Subcutaneous abdominal adipose tissue (tissue), 5 donors: Measurements from ENCODE around the gene TGM4.

Source experiments
- H3K27ac ChIP-seq: one replicate; pipeline ENCODE4 v1.7.0; 2013; ENCODE audit warnings: low read depth, mild to moderate bottlenecking, inconsistent platforms, low read length, moderate library complexity
- H3K27me3 ChIP-seq, 5 donors: one replicate each; pipeline ENCODE4 v1.7.0; 2013; ENCODE audit warnings: low read length in 5 of 5, inconsistent platforms in 1 of 5; ENCODE audit not compliant: control insufficient read depth in 5 of 5, insufficient read depth in 4 of 5
- H3K36me3 ChIP-seq, 5 donors: one replicate each; pipeline ENCODE4 v1.7.0; 2013; ENCODE audit warnings: low read length in 5 of 5; ENCODE audit not compliant: control insufficient read depth in 5 of 5, insufficient read depth in 5 of 5
- H3K4me1 ChIP-seq, 5 donors: one replicate each; pipeline ENCODE4 v1.7.0; 2013; ENCODE audit warnings: low read length in 5 of 5, mild to moderate bottlenecking in 3 of 5, moderate library complexity in 1 of 5; ENCODE audit not compliant: control insufficient read depth in 5 of 5, insufficient read depth in 5 of 5
- H3K4me3 ChIP-seq, 5 donors: one replicate each; pipeline ENCODE4 v1.7.0; 2013; ENCODE audit warnings: low read length in 5 of 5, low read depth in 1 of 5
- H3K9ac ChIP-seq, 5 donors: one replicate each; pipeline ENCODE4 v1.7.0; 2013; ENCODE audit warnings: low read length in 5 of 5, mild to moderate bottlenecking in 4 of 5, moderate library complexity in 3 of 5
- H3K9me3 ChIP-seq, 5 donors: one replicate each; pipeline ENCODE4 v1.7.0; 2013; ENCODE audit warnings: low read length in 5 of 5; ENCODE audit not compliant: control insufficient read depth in 5 of 5
- donor health status: healthy.
- donor health status: healthy.
- donor health status: healthy.
- donor health status: healthy.
- donor health status: healthy.

Gene TGM4

GRCh38 chr3:44877333-44877732 is 2.9 kb downstream of the TGM4 start:
- Histone ChIP-seq H3K27ac (no peak overlapping the region), H3K36me3 (no peaks in the 10 kb centered on the region), H3K27me3 (no peaks in the 10 kb centered on the region), H3K4me1 (no peaks in the 10 kb centered on the region), H3K9me3 (no peaks in the 10 kb centered on the region), H3K4me3 (no peak overlapping the region), H3K9ac (no peak overlapping the region)

DNA sequence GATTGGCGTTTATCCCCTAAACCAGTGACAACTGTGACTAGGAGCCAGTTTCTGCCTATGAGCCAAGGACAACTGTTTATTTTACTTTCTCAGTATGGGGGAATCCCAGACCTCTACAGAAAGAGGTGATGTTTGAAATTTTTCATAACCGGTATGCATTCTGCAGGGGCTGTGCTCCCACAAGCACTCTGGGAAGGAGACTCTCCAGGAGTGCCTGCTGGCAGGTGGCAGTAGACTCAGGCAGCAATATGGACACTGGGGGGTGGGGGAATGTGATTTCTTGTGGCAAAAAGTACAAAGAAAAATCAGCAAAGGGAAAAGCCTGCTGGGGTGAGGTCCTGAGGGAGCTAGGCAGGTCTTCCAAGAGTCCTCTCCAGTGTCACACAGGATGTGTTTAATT is 5.9 kb downstream of the TGM4 start:
- H3K4me1 ChIP-seq: peaks cover 0 to 3% (median 0%) of the 10 kb centered on the region in 5 donors
- H3K27ac ChIP-seq: no peak overlapping the region
- no peak overlapping the region for H3K4me3 ChIP-seq
- no peaks in the 10 kb centered on the region for H3K36me3 ChIP-seq
- H3K9ac ChIP-seq: no peak overlapping the region
- H3K27me3 ChIP-seq: peaks cover 0 to 7% (median 0%) of the 10 kb centered on the region in 5 donors
- H3K9me3 ChIP-seq: no peaks in the 10 kb centered on the region

DNA sequence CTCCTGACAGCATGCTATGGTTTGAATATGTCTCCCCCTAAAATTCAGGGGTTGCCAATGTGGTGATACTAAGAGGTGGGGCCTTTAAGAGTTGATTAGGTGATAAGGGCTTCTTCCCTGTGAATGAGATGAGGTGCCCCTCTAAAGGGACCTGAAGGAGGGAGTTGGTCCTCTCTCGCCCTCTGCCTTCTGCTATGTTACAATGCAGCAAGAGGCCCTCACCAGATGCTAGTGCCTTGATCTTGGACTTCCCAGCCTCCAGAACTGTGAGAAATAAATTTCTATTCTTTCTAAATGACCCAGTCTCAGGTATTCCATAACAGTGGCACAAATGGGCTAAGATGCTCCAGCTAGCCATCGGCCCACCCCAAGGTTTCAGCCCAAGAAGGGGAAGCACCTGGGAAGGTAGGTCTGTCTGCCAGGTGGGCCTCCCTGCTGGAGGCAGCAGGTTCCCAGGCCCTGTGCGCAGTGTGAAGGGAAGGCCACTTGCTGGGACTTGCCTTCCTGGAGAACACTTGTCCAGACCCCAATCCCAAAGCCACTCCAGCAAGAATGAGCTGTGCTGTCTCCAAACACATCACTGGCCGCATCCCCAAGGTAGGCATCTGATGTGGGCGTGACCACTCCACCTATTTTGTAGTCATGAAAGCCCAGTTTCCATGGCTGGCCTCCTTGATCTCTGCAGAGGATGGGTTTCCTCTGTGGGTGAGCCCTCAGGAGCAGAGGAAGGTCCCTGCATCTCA is 9.0 kb downstream of the TGM4 start:
- Histone ChIP-seq H3K9ac (no peak overlapping the region), H3K9me3 (no peaks in the 10 kb centered on the region), H3K27me3 (peaks cover 0 to 14% (median 3%) of the 10 kb centered on the region in 5 donors), H3K4me3 (no peak overlapping the region), H3K36me3 (no peaks in the 10 kb centered on the region), H3K4me1 (peaks cover 0 to 3% (median 0%) of the 10 kb centered on the region in 5 donors), H3K27ac (no peak overlapping the region)

- no peak overlapping the region for H3K9ac ChIP-seq
- peaks cover 0 to 3% (median 0%) of the 10 kb centered on the region in 5 donors for H3K4me1 ChIP-seq
- H3K27ac ChIP-seq: no peak overlapping the region
- peaks cover 0 to 14% (median 3%) of the 10 kb centered on the region in 5 donors for H3K27me3 ChIP-seq
- H3K36me3 ChIP-seq: no peaks in the 10 kb centered on the region
- H3K9me3 ChIP-seq: no peaks in the 10 kb centered on the region
- no peak overlapping the region for H3K4me3 ChIP-seq
These were observed 9.6 kb downstream of the TGM4 start for GRCh38 chr3:44883999-44884431.

DNA sequence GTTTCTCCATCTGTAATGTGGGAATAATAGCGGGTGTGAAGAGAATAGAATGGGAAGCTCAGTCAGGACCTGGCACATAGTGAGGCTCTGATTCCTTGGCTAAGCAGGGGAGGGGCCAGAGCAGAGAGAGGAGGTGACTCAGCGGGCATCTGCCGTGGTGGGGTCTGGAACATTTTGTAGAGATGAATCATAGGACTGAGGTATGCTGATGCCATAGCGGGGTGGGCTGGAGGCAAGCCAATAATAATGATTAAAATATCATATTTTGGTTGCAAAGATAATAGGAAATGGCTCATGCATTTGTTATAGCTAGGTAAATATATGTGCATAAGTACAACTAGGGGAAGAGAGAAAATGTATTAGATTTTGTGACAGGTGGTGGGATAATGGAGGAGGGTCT is 11.2 kb downstream of the TGM4 start:
- Histone ChIP-seq H3K27me3 (peaks cover 0 to 14% (median 3%) of the 10 kb centered on the region in 5 donors), H3K27ac (no peak overlapping the region), H3K9me3 (no peaks in the 10 kb centered on the region), H3K4me1 (peaks cover 0 to 3% (median 0%) of the 10 kb centered on the region in 5 donors), H3K9ac (no peak overlapping the region), H3K36me3 (no peaks in the 10 kb centered on the region), H3K4me3 (no peak overlapping the region)

DNA sequence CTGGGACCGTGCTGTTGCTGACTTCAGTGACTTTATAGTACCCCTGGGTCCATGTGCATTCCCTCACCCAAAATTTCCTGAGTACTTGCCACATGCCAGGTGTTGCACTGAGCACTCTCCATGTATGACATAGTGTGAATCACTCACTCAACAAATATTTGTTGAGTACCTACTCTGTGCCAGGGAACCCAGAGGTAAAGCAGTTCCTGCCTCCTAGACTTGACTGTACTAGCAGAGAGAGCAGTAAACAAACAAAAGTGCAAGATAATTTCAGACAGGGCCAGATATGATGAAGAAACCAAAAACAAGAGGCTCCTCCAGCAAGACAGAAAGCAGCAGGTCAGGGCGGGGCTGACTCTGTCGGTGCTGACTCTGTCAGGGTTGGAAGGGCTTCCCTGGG is 12.2 kb downstream of the TGM4 start:
- H3K9ac ChIP-seq: no peak overlapping the region
- H3K27ac ChIP-seq: no peak overlapping the region
- peaks cover 0 to 3% (median 0%) of the 10 kb centered on the region in 5 donors for H3K4me1 ChIP-seq
- no peaks in the 10 kb centered on the region for H3K9me3 ChIP-seq
- no peak overlapping the region for H3K4me3 ChIP-seq
- H3K27me3 ChIP-seq: peaks cover 0 to 14% (median 3%) of the 10 kb centered on the region in 5 donors
- H3K36me3 ChIP-seq: no peaks in the 10 kb centered on the region

DNA sequence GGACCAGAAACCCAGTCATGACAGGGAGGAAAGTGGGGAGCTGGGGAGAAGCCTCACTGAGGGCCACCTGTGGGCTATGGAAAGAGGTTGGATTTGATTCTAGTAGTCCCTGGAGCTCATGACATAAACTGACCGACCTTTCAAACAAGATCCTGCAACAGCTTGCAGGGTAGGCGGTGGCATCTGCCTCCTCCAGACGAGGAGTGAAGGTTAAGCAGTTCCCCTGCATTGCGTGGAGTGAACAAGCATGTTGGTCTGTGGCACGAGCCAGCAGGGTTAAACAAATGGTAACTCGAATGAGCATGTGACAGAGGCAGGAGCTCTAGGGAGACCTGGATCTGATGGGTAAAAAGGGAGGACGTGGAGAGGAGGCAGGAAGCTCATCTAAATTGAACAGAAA is 12.7 kb downstream of the TGM4 start:
- peaks cover 0 to 3% (median 0%) of the 10 kb centered on the region in 5 donors for H3K4me1 ChIP-seq
- H3K9ac ChIP-seq: no peak overlapping the region
- no peaks in the 10 kb centered on the region for H3K9me3 ChIP-seq
- H3K36me3 ChIP-seq: no peaks in the 10 kb centered on the region
- no peak overlapping the region for H3K27ac ChIP-seq
- H3K4me3 ChIP-seq: no peak overlapping the region
- peaks cover 0 to 14% (median 3%) of the 10 kb centered on the region in 5 donors for H3K27me3 ChIP-seq

DNA sequence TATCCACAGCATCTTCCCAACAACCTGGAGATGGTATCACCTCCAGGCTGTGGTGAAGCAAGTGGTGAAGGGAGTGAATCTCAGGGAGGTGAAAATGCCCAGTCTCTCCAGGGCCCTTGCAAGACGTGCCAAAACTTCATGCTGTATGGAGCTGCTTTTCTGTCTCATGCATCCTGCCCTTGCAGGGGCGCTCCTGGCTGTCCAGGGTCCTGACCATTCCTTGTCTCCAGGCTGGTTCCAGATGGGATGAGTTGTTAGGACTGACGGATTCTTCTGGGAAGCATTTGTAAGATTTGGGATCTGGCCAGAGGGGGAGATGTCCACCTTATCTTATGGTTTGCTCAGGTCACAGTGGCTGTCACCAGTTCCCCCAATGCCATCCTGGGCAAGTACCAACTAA is 15.8 kb downstream of the TGM4 start:
- no peaks in the 10 kb centered on the region for H3K4me1 ChIP-seq
- peaks cover 0 to 9% (median 5%) of the 10 kb centered on the region in 5 donors for H3K27me3 ChIP-seq
- H3K27ac ChIP-seq: no peak overlapping the region
- no peak overlapping the region for H3K4me3 ChIP-seq
- no peaks in the 10 kb centered on the region for H3K36me3 ChIP-seq
- no peak overlapping the region for H3K9ac ChIP-seq
- no peaks in the 10 kb centered on the region for H3K9me3 ChIP-seq

DNA sequence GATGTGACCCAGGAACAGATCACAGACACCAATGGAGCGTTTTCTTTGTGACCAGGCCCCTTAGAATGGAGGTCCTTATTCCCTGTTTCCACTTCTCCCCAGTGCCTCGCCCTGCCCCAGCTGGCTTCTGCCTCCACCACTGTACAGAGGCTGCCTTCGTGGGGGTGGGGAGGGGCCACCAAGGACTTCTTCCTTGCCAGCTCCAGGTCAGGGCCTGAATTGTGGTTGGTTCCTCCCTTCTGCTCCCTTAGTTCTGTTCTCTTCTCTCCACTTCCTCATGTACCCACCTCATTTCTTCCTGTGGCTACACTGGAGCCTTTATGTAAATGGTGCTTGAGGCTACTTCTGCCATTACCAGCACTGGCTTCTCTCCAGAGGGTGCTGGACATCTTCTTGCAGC is 16.4 kb downstream of the TGM4 start:
- H3K27ac ChIP-seq: no peak overlapping the region
- no peaks in the 10 kb centered on the region for H3K9me3 ChIP-seq
- no peak overlapping the region for H3K4me3 ChIP-seq
- H3K36me3 ChIP-seq: no peaks in the 10 kb centered on the region
- no peaks in the 10 kb centered on the region for H3K4me1 ChIP-seq
- H3K9ac ChIP-seq: no peak overlapping the region
- H3K27me3 ChIP-seq: peaks cover 0 to 5% (median 5%) of the 10 kb centered on the region in 5 donors

DNA sequence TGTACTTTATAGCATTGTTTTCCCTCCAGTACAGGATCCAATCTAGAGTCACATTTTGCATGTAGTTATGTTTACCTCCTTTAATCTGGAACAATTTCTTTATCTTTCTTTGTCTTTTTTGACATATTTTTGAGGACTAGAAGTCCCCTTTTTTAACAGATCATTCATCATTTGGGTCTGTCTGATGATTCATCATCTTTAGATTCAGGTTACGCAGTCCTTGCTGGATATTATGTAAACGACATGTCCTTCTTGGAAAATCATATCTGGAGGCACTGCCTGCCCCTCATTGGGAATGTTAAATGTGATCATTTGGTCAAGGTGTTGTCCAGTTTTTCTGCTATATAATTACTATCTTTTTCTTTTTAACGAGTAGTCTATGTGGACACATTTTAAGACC is 18.3 kb downstream of the TGM4 start:
- no peaks in the 10 kb centered on the region for H3K36me3 ChIP-seq
- H3K9me3 ChIP-seq: no peaks in the 10 kb centered on the region
- H3K4me3 ChIP-seq: no peak overlapping the region

More for the DNA sequence above, 18.3 kb downstream of the TGM4 start:
- H3K27ac ChIP-seq: no peak overlapping the region
- peaks cover 0 to 5% (median 0%) of the 10 kb centered on the region in 5 donors for H3K27me3 ChIP-seq
- H3K4me1 ChIP-seq: no peaks in the 10 kb centered on the region
- no peak overlapping the region for H3K9ac ChIP-seq
